Heart right ventricle (tissue), 16 donors: Measurements from ENCODE around the gene NR1I3. TPM values are rescaled to one million over a fixed set of nuclear protein-coding genes. Genes with fewer than 3 reads are reported as not detected.
A peak's percentile ranks its signal among the peaks of the same experiment; 100 is the strongest.

Source experiments
- ATAC-seq, 8 donors: fragments of 200-7000 bp; cut with Tn5 transposase; one replicate each; pipeline ENCODE4 v1.9.1; 2020; ENCODE audit warnings: mild to moderate bottlenecking in 8 of 8, moderate library complexity in 8 of 8, moderate number of reproducible peaks in 1 of 8
- DNase-seq, 2 donors: peaks; one replicate each; pipeline ENCODE4 v3.0.0-alpha.2; 2020
- H3K27ac ChIP-seq, 10 donors: fragments of 200-600 bp; sonication (generic) in 2 of 10; one replicate each; pipeline versions ENCODE4 v1.5.0 to v1.8.0; 2020 to 2022; ENCODE audit warnings: mild to moderate bottlenecking in 3 of 10
- H3K27me3 ChIP-seq, 7 donors: fragments of 200-600 bp; one replicate each; pipeline ENCODE4 v1.8.0; 2021 to 2022; ENCODE audit warnings: mild to moderate bottlenecking in 2 of 7
- H3K36me3 ChIP-seq, 9 donors: fragments of 200-600 bp; sonication (generic) in 1 of 9; one replicate each; pipeline versions ENCODE4 v1.5.0 to v1.8.0; 2020 to 2022; ENCODE audit warnings: mild to moderate bottlenecking in 2 of 9
- H3K4me1 ChIP-seq, 9 donors: fragments of 200-600 bp; sonication (generic) in 1 of 9; one replicate each; pipeline versions ENCODE4 v1.5.0 to v1.8.0; 2020 to 2022; ENCODE audit warnings: mild to moderate bottlenecking in 4 of 9
- H3K4me3 ChIP-seq, 10 donors: fragments of 200-600 bp; sonication (generic) in 2 of 10; one replicate each; pipeline versions ENCODE4 v1.5.0 to v1.8.0; 2020 to 2022; ENCODE audit warnings: mild to moderate bottlenecking in 7 of 10, moderate library complexity in 2 of 10
- H3K9me3 ChIP-seq, 11 donors: fragments of 200-600 bp in 10 of 11; sonication (generic) in 2 of 11; one replicate each; pipeline versions ENCODE4 v1.5.0 to v1.8.0; 2013 to 2022; ENCODE audit warnings: mild to moderate bottlenecking in 2 of 11, control low read depth in 1 of 11, moderate library complexity in 1 of 11
- WGBS, 2 donors: extraction: QIAGEN DNeasy Blood & Tissue Kit; methylation state at CpG; one replicate each; pipeline ENCODE4 v1.1.7; 2013; ENCODE audit warnings: inconsistent platforms in 1 of 2; 5-methylcytosine and 5-hydroxymethylcytosine counted together
- intact Hi-C, 10 donors: fragments of 100-400 bp; cut with DNase I; formaldehyde crosslinking; loops; one replicate each; pipeline versions ENCODE4 v1.11.1 to v1.14.2; 2022
- polyA plus RNA-seq, 2 donors: library from polyadenylated mRNA; stranded (reverse); fragments of 200-250 nt; gene quantifications; one replicate each; pipeline ENCODE4 v1.2.3, GENCODE V29; 2013
- total RNA-seq, 10 donors: library from RNA; stranded (reverse); fragmentation: NEBNext Ultra II Directional in 3 of 10; extraction: Animal tissue kit (Norgen Biotek cat#: 25700) in 3 of 10; gene quantifications; one replicate each; pipeline versions ENCODE4 v1.2.1 to v1.2.4, GENCODE V29; 2021 to 2023
- TF ChIP-seq, protein P1 (sequence below), 9 donors: fragments of 200-600 bp; sonication (generic) in 2 of 9; IDR thresholded peaks; one replicate each; pipeline versions ENCODE4 v1.5.0 to v1.8.0; 2021 to 2022; ENCODE audit warnings: antibody characterized with exemption in 9 of 9, mild to moderate bottlenecking in 5 of 9, moderate library complexity in 1 of 9
- donor health status: Arrhythmogenic right ventricular cardiomyopathy.
- donor health status: ischemic (EF 13 %, LVEDD 7.1; RV severe dilation, severe dysfunction).
- donor health status: healthy with polysubstance abuse.
- donor health status: DM: no; HTN: yes; CAD: no.
- donor health status: DM: no; HTN: no; CAD: no.
- donor health status: ischemic (EF 25% LVEDD 6.9; RV normal size, moderate dysfunction).
- donor health status: ischemic (EF 25% LVEDD 5.7; RV mildly dilated, moderate dysfunction).
- donor health status: healthy.
- donor health status: DM: yes; HTN: yes; CAD: no.
- donor health status: Ischemic cardiomyopathy.
- donor health status: ischemic (EF 35%, LVEDD 5.7; RV mildly dilated, moderate dysfunction).
- donor health status: nonischemic (EF 11% LVEDD 7.7; RV severe dilation, severe dysfunction).
- donor health status: DM: yes; HTN: yes; CAD: no.
- donor health status: PGD.
- donor health status: ischemic (EF 29% LVEDD 5.4; RV normal size, mild dysfunction).
- donor health status: nonischemic (EF 23%, LVEDD 6.1; RV moderate dilation, normal function).

The NR1I3 gene
- total and polyA plus RNA-seq, 12 donors, result 0.10 TPM; not detected in 11

DNA sequence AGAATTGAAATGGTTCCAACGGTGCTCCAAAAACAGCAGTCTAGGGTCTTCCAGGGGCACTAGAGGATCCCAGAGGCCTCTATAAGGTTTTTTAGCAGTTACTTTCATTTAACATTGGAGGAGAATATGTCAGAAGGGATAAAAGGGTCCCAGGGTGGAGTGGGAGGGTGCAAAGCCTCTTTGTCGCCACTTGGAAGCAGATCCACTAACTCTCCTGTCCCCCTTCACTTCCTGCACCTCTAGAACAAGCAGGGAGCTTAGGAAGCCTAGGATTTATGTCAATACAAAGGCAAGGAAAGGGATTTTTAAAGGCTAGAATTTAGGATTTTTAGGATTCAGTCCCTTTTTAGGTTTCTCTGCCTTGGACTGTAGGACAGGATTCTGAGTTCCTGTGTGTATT is 28.8 kb upstream of the NR1I3 start:
- Histone ChIP-seq H3K9me3 (no peaks in the 10 kb centered on the region), H3K27me3 (peaks cover 0 to 13% (median under 1%) of the 10 kb centered on the region in 7 donors), H3K27ac (peak overlapping the region in 3 of 10 donors; percentile 9 to 44 (median 31)), H3K4me3 (no peak overlapping the region), H3K36me3 (no peaks in the 10 kb centered on the region), H3K4me1 (peaks cover 0 to 15% (median 5%) of the 10 kb centered on the region in 9 donors)
- no peak for DNase-seq
- no peak for ATAC-seq
- TF ChIP-seq, protein P1, sequence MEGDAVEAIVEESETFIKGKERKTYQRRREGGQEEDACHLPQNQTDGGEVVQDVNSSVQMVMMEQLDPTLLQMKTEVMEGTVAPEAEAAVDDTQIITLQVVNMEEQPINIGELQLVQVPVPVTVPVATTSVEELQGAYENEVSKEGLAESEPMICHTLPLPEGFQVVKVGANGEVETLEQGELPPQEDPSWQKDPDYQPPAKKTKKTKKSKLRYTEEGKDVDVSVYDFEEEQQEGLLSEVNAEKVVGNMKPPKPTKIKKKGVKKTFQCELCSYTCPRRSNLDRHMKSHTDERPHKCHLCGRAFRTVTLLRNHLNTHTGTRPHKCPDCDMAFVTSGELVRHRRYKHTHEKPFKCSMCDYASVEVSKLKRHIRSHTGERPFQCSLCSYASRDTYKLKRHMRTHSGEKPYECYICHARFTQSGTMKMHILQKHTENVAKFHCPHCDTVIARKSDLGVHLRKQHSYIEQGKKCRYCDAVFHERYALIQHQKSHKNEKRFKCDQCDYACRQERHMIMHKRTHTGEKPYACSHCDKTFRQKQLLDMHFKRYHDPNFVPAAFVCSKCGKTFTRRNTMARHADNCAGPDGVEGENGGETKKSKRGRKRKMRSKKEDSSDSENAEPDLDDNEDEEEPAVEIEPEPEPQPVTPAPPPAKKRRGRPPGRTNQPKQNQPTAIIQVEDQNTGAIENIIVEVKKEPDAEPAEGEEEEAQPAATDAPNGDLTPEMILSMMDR (IDR thresholded peaks at IDR 0.05), result no peak
- 42 to 49% methylated on average over 2 of the region's 2 CpGs for WGBS, 2 donors
- intact Hi-C loops, result no loop called here

DNA sequence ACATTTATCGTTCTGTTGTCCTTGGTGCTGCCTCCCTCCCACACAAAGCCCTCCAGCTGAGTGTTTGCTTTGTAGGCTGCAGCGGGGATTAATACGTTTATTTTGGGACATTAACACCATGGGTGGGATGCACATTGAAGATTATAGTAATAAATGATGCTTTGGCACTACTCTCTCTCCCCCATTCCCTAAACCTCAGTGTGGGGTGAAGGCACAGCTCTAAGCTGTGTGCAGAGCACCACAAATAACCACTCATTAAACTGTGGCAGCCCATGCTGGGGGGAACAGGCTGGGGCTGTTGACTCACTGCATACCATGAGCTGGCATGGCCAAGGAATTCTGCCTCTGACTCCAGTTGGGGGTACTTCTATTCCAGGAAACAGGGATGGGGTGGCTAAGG is 28.2 kb upstream of the NR1I3 start:
- H3K27ac ChIP-seq, result peak overlapping the region in 1 of 10 donors; percentile 44
- ATAC-seq (peak in 1 of 8 donors; percentile 26), DNase-seq (no peak)
- intact Hi-C loops, result no loop called here
- H3K4me3 ChIP-seq, result no peak overlapping the region
- H3K4me1 ChIP-seq, result peaks cover 0 to 15% (median 5%) of the 10 kb centered on the region in 9 donors
- no peaks in the 10 kb centered on the region for H3K36me3 ChIP-seq
- 48 to 53% methylated on average over 3 of the region's 3 CpGs for WGBS, 2 donors
- H3K9me3 ChIP-seq, result no peaks in the 10 kb centered on the region
- peaks cover 0 to 13% (median 2%) of the 10 kb centered on the region in 7 donors for H3K27me3 ChIP-seq
- TF ChIP-seq, protein P1 (IDR thresholded peaks at IDR 0.05), result no peak

DNA sequence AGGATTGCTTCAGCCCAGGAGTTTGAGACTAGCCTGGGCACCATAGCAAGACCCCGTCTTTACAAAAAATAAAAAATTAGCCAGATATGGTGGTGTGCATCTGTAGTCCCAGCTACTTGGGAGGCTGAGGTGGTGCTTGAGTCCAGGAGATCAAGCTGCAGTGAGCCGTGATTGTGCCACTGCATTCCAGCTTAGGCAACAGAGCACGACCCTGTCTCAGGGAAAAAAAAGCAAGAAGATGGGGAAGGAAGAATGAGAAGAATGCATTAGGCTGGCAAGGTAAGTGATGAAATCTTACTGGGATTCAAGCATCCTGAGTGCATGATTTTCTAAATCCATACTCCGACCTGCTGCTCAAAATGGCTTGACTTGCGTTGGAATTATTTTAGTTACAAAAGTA is 27.3 kb upstream of the NR1I3 start:
- Histone ChIP-seq H3K9me3 (no peaks in the 10 kb centered on the region), H3K27ac (no peak overlapping the region), H3K27me3 (peaks cover 0 to 22% (median 11%) of the 10 kb centered on the region in 7 donors), H3K4me1 (peaks cover 0 to 15% (median 5%) of the 10 kb centered on the region in 9 donors), H3K36me3 (no peaks in the 10 kb centered on the region), H3K4me3 (no peak overlapping the region)
- ATAC-seq, result no peak
- TF ChIP-seq, protein P1 (IDR thresholded peaks at IDR 0.05), result no peak
- intact Hi-C loops, result no loop called here
- DNase-seq, result no peak
- 81 to 86% methylated on average over 5 of the region's 5 CpGs for WGBS, 2 donors

DNA sequence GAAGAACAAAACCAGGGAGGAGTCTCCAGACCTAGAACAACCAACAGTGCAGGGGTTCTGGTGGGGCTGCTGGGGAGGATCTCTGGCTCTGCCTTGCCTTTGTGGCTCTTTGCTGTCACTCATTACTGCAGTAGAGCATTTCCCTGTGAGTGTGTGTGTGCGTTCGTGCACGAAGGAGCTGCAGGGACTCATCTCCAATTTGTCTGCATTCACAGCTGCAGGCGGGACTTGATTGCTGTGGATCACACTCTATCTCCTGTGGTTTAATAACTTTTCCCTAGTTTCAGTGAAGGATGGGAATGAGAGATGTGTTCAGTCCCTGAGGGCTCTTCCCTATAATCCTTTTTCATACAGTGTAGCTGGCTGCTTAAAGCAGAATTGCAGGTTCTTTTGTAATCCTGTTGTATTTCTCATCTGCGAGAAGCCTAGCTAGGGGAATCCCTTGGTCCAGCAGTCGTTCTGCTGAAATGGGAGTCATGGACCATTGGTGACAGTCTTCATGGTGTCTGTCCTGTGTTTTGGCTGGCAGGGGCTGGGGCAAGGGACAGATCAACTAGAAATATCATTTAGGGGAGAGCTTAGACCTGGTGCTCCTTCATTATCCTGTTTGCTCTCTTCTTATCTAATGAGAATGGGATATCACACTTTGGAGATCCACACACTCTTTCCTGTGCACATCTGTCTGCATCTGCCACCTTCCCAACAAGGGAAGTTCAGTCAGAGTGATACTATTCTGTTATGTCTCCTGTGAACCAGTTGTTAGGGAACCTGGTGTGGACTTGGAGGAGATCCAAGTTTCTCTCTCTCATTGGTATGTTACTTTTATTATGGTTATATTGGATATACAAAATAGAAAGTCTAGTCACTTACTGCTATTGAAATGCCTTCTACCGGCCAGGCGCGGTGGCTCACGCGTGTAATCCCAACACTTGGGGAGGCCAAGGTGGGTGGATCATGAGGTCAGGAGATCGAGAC is 23.5 kb upstream of the NR1I3 start:
- Histone ChIP-seq H3K27ac (no peak overlapping the region), H3K9me3 (peaks cover 0 to 13% (median 8%) of the 10 kb centered on the region in 11 donors), H3K27me3 (peaks cover 0 to 59% (median 47%) of the 10 kb centered on the region in 7 donors), H3K4me1 (peaks cover 0 to 17% (median 12%) of the 10 kb centered on the region in 9 donors), H3K4me3 (no peak overlapping the region), H3K36me3 (no peaks in the 10 kb centered on the region)
- DNase-seq (no peak), ATAC-seq (no peak)
- WGBS, 2 donors, result 78 to 82% methylated on average over 12 of the region's 12 CpGs
- TF ChIP-seq, protein P1 (IDR thresholded peaks at IDR 0.05), result no peak
- intact Hi-C loops, result no loop called here
